ENCODE results near the gene TRIM62. TPM values are rescaled to one million over a fixed set of nuclear protein-coding genes. Genes with fewer than 3 reads are reported as not detected.
A peak's percentile ranks its signal among the peaks of the same experiment; 100 is the strongest.

TRIM62 gene
- total RNA-seq, 4 donors from 2014 or later = 25.8 to 41.4 (median 34.0) TPM

GRCh38 chr1:33157131-33157530, 24.7 kb downstream of the TRIM62 start:
- 92% methylated on average over 4 of the region's 4 CpGs for WGBS
- peaks cover 20% of the 10 kb centered on the region for H3K36me3 ChIP-seq

GRCh38 chr1:33155877-33156538, 25.8 kb downstream of the TRIM62 start:
- no peak for DNase-seq (ENCODE audit: low spot score in 2 of 2)
- Histone ChIP-seq H3K27ac (no peak overlapping the region), H3K9me3 (no peaks in the 10 kb centered on the region), H3K4me1 (peaks cover 36% of the 10 kb centered on the region), H3K27me3 (no peaks in the 10 kb centered on the region), H3K36me3 (peaks cover 20% of the 10 kb centered on the region), H3K4me3 (no peak overlapping the region)
- no peak for TF ChIP-seq CTCF (IDR thresholded peaks at IDR 0.05)
- no peak for TF ChIP-seq POLR2A (IDR thresholded peaks at IDR 0.05)
- no peak for TF ChIP-seq EP300 (IDR thresholded peaks at IDR 0.05)
- TF ChIP-seq POLR2AphosphoS5 (IDR thresholded peaks at IDR 0.05) = no peak
- WGBS = 74% methylated on average over 4 of the region's 4 CpGs

More at GRCh38 chr1:33157131-33157530, 24.7 kb downstream of the TRIM62 start:
- H3K4me1 ChIP-seq = peaks cover 30% of the 10 kb centered on the region
- no peak overlapping the region for H3K27ac ChIP-seq
- H3K9me3 ChIP-seq = no peaks in the 10 kb centered on the region
- H3K27me3 ChIP-seq = no peaks in the 10 kb centered on the region
- DNase-seq (ENCODE audit: low spot score in 2 of 2) = no peak
- TF ChIP-seq POLR2AphosphoS5 (IDR thresholded peaks at IDR 0.05) (no peak), POLR2A (IDR thresholded peaks at IDR 0.05) (no peak), EP300 (IDR thresholded peaks at IDR 0.05) (no peak), CTCF (IDR thresholded peaks at IDR 0.05) (no peak)
- H3K4me3 ChIP-seq = no peak overlapping the region

GRCh38 chr1:33153650-33154049, 28.2 kb downstream of the TRIM62 start:
- no peak overlapping the region for H3K4me3 ChIP-seq
- peak overlapping the region; percentile 44 for H3K27ac ChIP-seq
- DNase-seq (ENCODE audit: low spot score in 2 of 2) = no peak
- H3K9me3 ChIP-seq = no peaks in the 10 kb centered on the region
- 100% methylated on average over 2 of the region's 2 CpGs for WGBS
- no peak for TF ChIP-seq POLR2A (IDR thresholded peaks at IDR 0.05)
- no peak for TF ChIP-seq EP300 (IDR thresholded peaks at IDR 0.05)
- no peak for TF ChIP-seq POLR2AphosphoS5 (IDR thresholded peaks at IDR 0.05)
- no peak for TF ChIP-seq CTCF (IDR thresholded peaks at IDR 0.05)
- H3K27me3 ChIP-seq = no peaks in the 10 kb centered on the region
- peaks cover 38% of the 10 kb centered on the region for H3K4me1 ChIP-seq
- peaks cover 8% of the 10 kb centered on the region for H3K36me3 ChIP-seq

GRCh38 chr1:33152685-33153432, 29.0 kb downstream of the TRIM62 start:
- no peak for TF ChIP-seq CTCF (IDR thresholded peaks at IDR 0.05)
- no peak for TF ChIP-seq POLR2A (IDR thresholded peaks at IDR 0.05)
- TF ChIP-seq POLR2AphosphoS5 (IDR thresholded peaks at IDR 0.05) = no peak
- no peak for TF ChIP-seq EP300 (IDR thresholded peaks at IDR 0.05)
- H3K27ac ChIP-seq = peak overlapping the region; percentile 44
- DNase-seq (ENCODE audit: low spot score in 2 of 2) = no peak

GRCh38 chr1:33151116-33151515, 30.7 kb downstream of the TRIM62 start:
- 64% methylated on average over 6 of the region's 7 CpGs for WGBS
- H3K27me3 ChIP-seq = no peaks in the 10 kb centered on the region
- peaks cover 38% of the 10 kb centered on the region for H3K4me1 ChIP-seq
- no peaks in the 10 kb centered on the region for H3K9me3 ChIP-seq
- no peak overlapping the region for H3K27ac ChIP-seq
- peaks cover 16% of the 10 kb centered on the region for H3K36me3 ChIP-seq
- TF ChIP-seq CTCF (IDR thresholded peaks at IDR 0.05) = no peak
- TF ChIP-seq POLR2AphosphoS5 (IDR thresholded peaks at IDR 0.05) = no peak
- no peak for TF ChIP-seq EP300 (IDR thresholded peaks at IDR 0.05)
- no peak for TF ChIP-seq POLR2A (IDR thresholded peaks at IDR 0.05)
- DNase-seq (ENCODE audit: low spot score in 2 of 2) = no peak
- no peak overlapping the region for H3K4me3 ChIP-seq

More at GRCh38 chr1:33152685-33153432, 29.0 kb downstream of the TRIM62 start:
- Histone ChIP-seq H3K36me3 (peaks cover 1% of the 10 kb centered on the region), H3K4me3 (no peak overlapping the region), H3K4me1 (peaks cover 38% of the 10 kb centered on the region), H3K27me3 (no peaks in the 10 kb centered on the region), H3K9me3 (no peaks in the 10 kb centered on the region)
- 87% methylated on average over 2 of the region's 2 CpGs for WGBS

Measured in suprapubic skin (tissue), 4 donors.